GM10266 (cell line): Measurements from ENCODE around the gene MCRIP1.
"Not testable (repeated sequence)": the region's sequence is repeated elsewhere in the genome, so short reads cannot be mapped to it uniquely, and the experiment has no call there.

Experiments
- DNase-seq: peaks from one replicate; pipeline ENCODE4 v3.0.0; 2012; ENCODE audit errors: extremely low spot score
- CTCF ChIP-seq: IDR thresholded peaks from 2 replicates; pipeline ENCODE4 v1.5.1; 2012; ENCODE audit warnings: mild to moderate bottlenecking, low read depth; ENCODE audit not compliant: control insufficient read depth, insufficient read depth; ENCODE audit errors: missing control alignments

The MCRIP1 gene

GRCh38 chr17:81842725-81843504 lies 9.8 kb upstream of the MCRIP1 start:
- no peak for TF ChIP-seq CTCF
- no peak for DNase-seq

- no peak for TF ChIP-seq CTCF
- no peak for DNase-seq
Observed at GRCh38 chr17:81842378-81842724, 9.3 kb upstream of the MCRIP1 start.

- no peak for TF ChIP-seq CTCF
- no peak for DNase-seq
Observed at GRCh38 chr17:81841866-81842265, 8.8 kb upstream of the MCRIP1 start.

- no peak for TF ChIP-seq CTCF
- no peak for DNase-seq
Observed at GRCh38 chr17:81840826-81841778, 8.0 kb upstream of the MCRIP1 start.

- DNase-seq, result not testable (repeated sequence)
Observed at GRCh38 chr17:81840059-81840458, 7.0 kb upstream of the MCRIP1 start.

GRCh38 chr17:81839301-81839700 lies 6.2 kb upstream of the MCRIP1 start:
- DNase-seq, result no peak
- TF ChIP-seq CTCF, result no peak

- DNase-seq, result no peak
- TF ChIP-seq CTCF, result no peak
Observed at GRCh38 chr17:81838753-81839255, 5.7 kb upstream of the MCRIP1 start.
